Measurements from ENCODE around the gene TBC1D12.
"Not testable (repeated sequence)": the region's sequence is repeated elsewhere in the genome, so short reads cannot be mapped to it uniquely, and the experiment has no call there.

The TBC1D12 gene

DNA sequence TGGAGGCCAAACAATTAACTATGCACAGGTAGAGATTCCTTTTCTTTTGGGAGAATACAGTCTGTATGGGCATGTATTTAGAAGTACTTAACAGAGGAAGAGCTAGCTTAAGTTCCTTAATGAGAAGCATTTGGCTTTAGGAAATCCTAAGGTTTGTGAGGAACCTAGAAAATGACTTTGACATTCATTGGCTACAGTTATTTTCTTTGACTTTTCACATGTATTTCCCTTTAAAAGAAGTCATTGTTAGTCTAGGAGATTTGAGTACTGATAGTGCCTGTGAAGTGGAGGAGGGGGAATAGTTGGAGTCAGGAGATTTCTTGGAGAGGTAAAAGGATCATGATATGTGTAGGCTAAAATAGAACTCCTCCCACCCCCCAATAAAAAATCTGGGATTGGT lies 146.9 kb downstream of the TBC1D12 start:
- no peak for FAIRE-seq

DNA sequence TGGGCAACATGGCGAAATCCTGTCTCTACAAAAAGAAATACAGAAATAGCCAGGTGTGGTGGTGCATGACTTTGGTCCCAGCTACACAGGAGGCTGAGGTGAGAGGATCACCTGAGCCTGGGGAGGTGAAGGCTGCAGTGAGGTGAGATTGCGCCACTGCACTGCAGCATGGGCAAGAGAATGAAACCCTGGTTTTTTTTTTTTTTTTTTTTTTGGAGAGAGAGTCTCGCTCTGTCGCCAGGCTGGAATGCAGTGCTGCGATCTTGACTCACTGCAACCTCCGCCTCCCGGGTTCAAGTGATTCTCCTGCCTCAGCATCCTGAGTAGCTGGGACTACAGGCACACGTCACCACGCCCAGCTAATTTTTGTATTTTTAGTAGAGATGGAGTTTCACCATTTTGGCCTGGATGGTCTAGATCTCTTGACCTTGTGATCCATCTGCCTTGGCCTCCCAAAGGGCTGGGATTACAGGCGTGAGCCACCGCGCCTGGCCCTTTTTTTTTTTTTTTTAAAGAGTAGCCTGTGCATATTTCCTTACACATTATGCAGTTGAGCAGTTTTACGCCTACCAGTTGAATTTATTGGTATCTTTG lies 165.5 kb downstream of the TBC1D12 start:
- FAIRE-seq = not testable (repeated sequence)

DNA sequence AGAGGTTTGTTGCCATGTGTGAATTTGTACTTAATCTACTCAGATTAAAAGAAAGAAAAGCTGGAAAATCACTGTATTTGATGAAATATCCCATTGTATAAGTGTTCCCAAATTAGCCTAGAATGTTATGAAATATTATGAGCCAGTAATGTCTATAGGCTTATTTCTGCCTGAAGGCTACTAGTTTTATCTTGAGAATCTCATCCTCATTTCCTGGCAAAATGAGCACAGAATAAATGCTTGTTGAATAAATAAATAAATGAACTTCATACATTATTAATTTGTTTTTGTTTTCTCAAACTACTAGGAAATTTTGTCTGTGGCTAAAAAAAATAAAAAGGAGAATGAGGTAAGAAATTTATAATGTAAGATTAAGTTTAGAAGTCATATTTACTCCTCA lies 168.7 kb downstream of the TBC1D12 start:
- no peak for FAIRE-seq

DNA sequence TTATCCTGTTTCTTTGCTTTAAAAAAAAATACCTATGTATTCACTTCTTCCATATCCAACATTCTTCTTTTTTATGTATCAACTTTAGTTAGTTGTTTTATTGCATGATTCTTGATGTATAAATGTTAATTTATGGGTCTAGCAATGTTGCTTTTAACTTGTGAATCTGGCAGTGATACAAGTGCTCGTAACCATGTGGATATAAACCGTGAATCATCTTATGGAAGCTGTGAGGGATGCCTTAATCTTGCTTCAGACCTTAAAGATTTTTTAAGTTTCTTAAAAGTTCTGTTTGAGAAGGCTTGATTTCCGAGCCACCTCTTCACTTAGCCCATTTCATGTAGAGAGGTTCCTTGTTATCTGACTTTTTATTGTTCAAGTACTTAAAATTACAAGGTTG lies 169.2 kb downstream of the TBC1D12 start:
- no peak for FAIRE-seq

DNA sequence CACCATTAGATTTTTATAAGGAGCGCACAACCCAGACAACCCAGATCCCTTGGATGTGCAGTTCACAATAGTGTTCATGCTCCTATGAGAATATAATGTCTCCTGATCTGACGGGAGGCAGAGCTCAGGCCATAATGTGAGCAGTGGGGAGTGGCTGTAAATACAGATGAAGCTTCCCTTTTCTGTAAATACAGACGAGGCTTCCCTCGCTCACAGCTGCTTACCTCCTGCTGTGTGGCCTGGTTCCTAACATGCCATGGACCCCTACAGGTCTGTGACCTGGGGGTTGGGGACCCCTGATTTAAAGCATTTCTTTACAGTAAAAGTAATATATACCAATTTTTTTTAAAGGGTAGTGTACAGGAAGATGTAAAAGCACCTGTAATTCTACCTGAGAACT lies 176.4 kb downstream of the TBC1D12 start:
- FAIRE-seq = no peak

DNA sequence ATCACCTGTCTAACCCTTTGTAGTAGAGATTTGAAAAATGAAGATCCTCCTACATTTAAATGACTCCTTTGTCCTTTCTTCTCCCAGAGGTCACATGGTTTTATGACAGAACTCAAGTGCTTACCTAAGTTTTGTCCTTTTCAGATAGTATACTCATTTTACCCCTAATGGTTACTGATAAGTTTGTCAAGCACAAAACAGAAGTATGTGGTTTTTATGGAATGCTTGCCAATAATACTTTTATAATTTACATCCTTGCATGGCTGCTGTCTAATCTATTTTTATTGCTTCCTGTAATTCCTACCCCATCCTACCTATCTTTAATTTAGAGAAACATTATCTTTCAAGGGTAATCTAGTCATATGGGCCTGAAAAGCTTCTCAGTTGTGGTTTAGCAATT lies 180.8 kb downstream of the TBC1D12 start:
- FAIRE-seq = no peak

Data from TTC549 (cell line).